A549 (cell line): Measurements from ENCODE around the gene STIMATE. TPM values are rescaled to one million over a fixed set of nuclear protein-coding genes. Genes with fewer than 3 reads are reported as not detected.

Experiments
- ATAC-seq, 2 experiments: fragments of 200-7000 bp in 1 of 2; fragments of >200 bp in 1 of 2; cut with Nextera tagmentation in 1 of 2; cut with Tn5 transposase in 1 of 2; 3 replicates each; pipeline versions ENCODE4 v1.8.0 to v1.9.1; 2018 to 2020; ENCODE audit warnings: mild to moderate bottlenecking in 1 of 2, moderate library complexity in 1 of 2
- CTCF ChIA-PET: fragments of 300-600 bp; sonication (Branson Sonifier 250); formaldehyde crosslinking; extraction: SDS; loops from one replicate; lab custom pipeline; 2021; ENCODE audit warnings: antibody characterized with exemption, inconsistent platforms; lab: Yijun Ruan, JAX
- POLR2A ChIA-PET: fragments of 350-600 bp; formaldehyde crosslinking; extraction: SDS; loops from one replicate; lab custom pipeline; 2021; ENCODE audit warnings: antibody characterized with exemption, inconsistent platforms; lab: Yijun Ruan, JAX
- DNase-seq, 2 experiments: peaks; one replicate each; pipeline versions ENCODE4 v3.0.0 to v3.0.0-alpha.2; 2011 to 2016; ENCODE audit warnings: low read depth in 1 of 2, low spot score in 1 of 2
- FAIRE-seq: peaks from 2 replicates; lab custom pipeline; 2011; peaks lifted over from hg19 to GRCh38; lab: Jason Lieb, UNC
- H3K27ac ChIP-seq, 2 experiments: fragments of >200 bp; sonication (Bioruptor Twin); formaldehyde crosslinking; 3 replicates each; pipeline ENCODE4 v1.5.1; 2016 to 2017
- H3K4me1 ChIP-seq: fragments of >200 bp; sonication (Bioruptor Twin); formaldehyde crosslinking; 3 replicates; pipeline ENCODE4 v1.6.1; 2016
- H3K4me2 ChIP-seq: fragments of >200 bp; sonication (Bioruptor Twin); formaldehyde crosslinking; 3 replicates; pipeline ENCODE4 v1.6.1; 2016
- H3K4me3 ChIP-seq: fragments of >200 bp; sonication (Bioruptor Twin); formaldehyde crosslinking; 3 replicates; pipeline ENCODE4 v1.5.1; 2016
- H3K9me3 ChIP-seq: fragments of >200 bp; sonication (Bioruptor Twin); formaldehyde crosslinking; 3 replicates; pipeline ENCODE4 v1.6.1; 2016
- CHD2 ChIP-seq: fragments of 150-350 bp; IDR thresholded peaks from 2 replicates; pipeline ENCODE4 v1.6.1; 2014; ENCODE audit warnings: low read length; ENCODE audit not compliant: partially characterized antibody
- CHD4 ChIP-seq: fragments of 200-600 bp; sonication (generic); IDR thresholded peaks from 2 replicates; pipeline ENCODE4 v1.6.1; 2016; ENCODE audit warnings: antibody characterized with exemption, mild to moderate bottlenecking, borderline replicate concordance
- CTCF ChIP-seq: fragments of >200 bp; sonication (Bioruptor Twin); formaldehyde crosslinking; IDR thresholded peaks from 3 replicates; pipeline ENCODE4 v1.5.1; 2016
- EHF ChIP-seq: fragments of 250-450 bp; sonication (Bioruptor Pico); IDR thresholded peaks from 2 replicates; pipeline ENCODE4 v1.5.0; 2020; ENCODE audit warnings: mild to moderate bottlenecking
- EHMT2 ChIP-seq: fragments of 200-600 bp; sonication (generic); IDR thresholded peaks from 2 replicates; pipeline ENCODE4 v1.6.1; 2016; ENCODE audit warnings: antibody characterized with exemption, low read depth, mild to moderate bottlenecking, moderate library complexity
- EP300 ChIP-seq, 2 experiments: fragments of >200 bp; sonication (Bioruptor Twin); formaldehyde crosslinking; IDR thresholded peaks; 2 replicates in 1 of 2; 3 replicates in 1 of 2; pipeline ENCODE4 v1.6.1; 2016 to 2017
- GATA3 ChIP-seq: IDR thresholded peaks from 2 replicates; pipeline ENCODE4 v1.6.1; 2012; ENCODE audit warnings: borderline replicate concordance
- HEYL ChIP-seq: fragments of 250-450 bp; sonication (Bioruptor Pico); IDR thresholded peaks from 2 replicates; pipeline ENCODE4 v1.8.0; 2021; ENCODE audit warnings: mild to moderate bottlenecking, moderate library complexity
- HOXA7 ChIP-seq: fragments of 250-450 bp; sonication (Bioruptor Pico); IDR thresholded peaks from 2 replicates; pipeline ENCODE4 v1.5.0; 2020; ENCODE audit warnings: mild to moderate bottlenecking, moderate library complexity
- HOXB13 ChIP-seq: fragments of 250-450 bp; sonication (Bioruptor Pico); IDR thresholded peaks from 2 replicates; pipeline ENCODE4 v1.5.0; 2020; ENCODE audit warnings: low read depth, mild to moderate bottlenecking, moderate library complexity
- HOXB5 ChIP-seq: fragments of 250-450 bp; sonication (Bioruptor Pico); IDR thresholded peaks from 2 replicates; pipeline ENCODE4 v1.5.0; 2020; ENCODE audit warnings: mild to moderate bottlenecking, moderate library complexity
- JUNB ChIP-seq: fragments of >200 bp; sonication (Bioruptor Twin); formaldehyde crosslinking; IDR thresholded peaks from 2 replicates; pipeline ENCODE4 v1.6.1; 2016
- MAFK ChIP-seq: fragments of 450-650 bp; IDR thresholded peaks from 2 replicates; pipeline ENCODE4 v1.6.1; 2014; ENCODE audit not compliant: partially characterized antibody
- MYC ChIP-seq: IDR thresholded peaks from 2 replicates; pipeline ENCODE4 v1.6.1; 2012; ENCODE audit warnings: mild to moderate bottlenecking, inconsistent platforms, low read length, improper control_type of control experiment, borderline replicate concordance
- NR3C1 ChIP-seq: fragments of >200 bp; sonication (Bioruptor Twin); formaldehyde crosslinking; IDR thresholded peaks from 3 replicates; pipeline ENCODE4 v1.6.1; 2017
- POLR2A ChIP-seq: IDR thresholded peaks from 2 replicates; pipeline ENCODE4 v1.6.1; 2012; ENCODE audit warnings: mild to moderate bottlenecking, low read length
- RAD21 ChIP-seq, 2 experiments: fragments of >200 bp in 1 of 2; sonication (Bioruptor Twin) in 1 of 2; formaldehyde crosslinking in 1 of 2; IDR thresholded peaks in 1 of 2; conservative IDR thresholded peaks in 1 of 2; 2 replicates in 1 of 2; 3 replicates in 1 of 2; pipeline ENCODE4 v1.6.1; 2012 to 2018; ENCODE audit warnings: inconsistent platforms in 1 of 2
- RCOR1 ChIP-seq: fragments of 150-350 bp; IDR thresholded peaks from 2 replicates; pipeline ENCODE4 v1.6.1; 2014; ENCODE audit warnings: antibody characterized with exemption, low read length, low read depth
- SMC3 ChIP-seq: fragments of >200 bp; sonication (Bioruptor Twin); formaldehyde crosslinking; IDR thresholded peaks from 3 replicates; pipeline ENCODE4 v1.6.1; 2018; ENCODE audit warnings: inconsistent platforms
- SREBF2 ChIP-seq: fragments of 450-650 bp; IDR thresholded peaks from 2 replicates; pipeline ENCODE4 v1.6.1; 2014; ENCODE audit warnings: mild to moderate bottlenecking, moderate library complexity
- TP53 ChIP-seq: fragments of 250-450 bp; sonication (Bioruptor Pico); IDR thresholded peaks from 2 replicates; pipeline ENCODE4 v1.5.0; 2021; ENCODE audit warnings: mild to moderate bottlenecking, moderate library complexity
- USF2 ChIP-seq: fragments of 450-650 bp; IDR thresholded peaks from 2 replicates; pipeline ENCODE4 v1.6.1; 2014; ENCODE audit warnings: antibody characterized with exemption
- ZC3H11A ChIP-seq: fragments of 450-650 bp; IDR thresholded peaks from 2 replicates; pipeline ENCODE4 v1.6.1; 2014; ENCODE audit warnings: antibody characterized with exemption, mild to moderate bottlenecking
- WGBS: methylation state at CpG from one replicate; pipeline ENCODE4 v1.1.6; 2017; ENCODE audit errors: missing lambda C conversion rate; 5-methylcytosine and 5-hydroxymethylcytosine counted together
- polyA plus RNA-seq, 4 experiments: library from polyadenylated mRNA; depleted of rRNA in 3 of 4; stranded (reverse); fragments of >200 nt; fragmentation: RNase III in 1 of 4; extraction: RNeasy Plus Mini Kit Qiagen cat#74134 plus additional on column Dnase treatment in 1 of 4; gene quantifications; 2 replicates in 3 of 4; 3 replicates in 1 of 4; pipeline ENCODE4 v1.2.3, GENCODE V29; 2011 to 2017
- TF ChIP-seq, protein P1 (sequence below): fragments of 200-600 bp; sonication (generic); IDR thresholded peaks from 2 replicates; pipeline ENCODE4 v1.6.1; 2016; ENCODE audit warnings: antibody characterized with exemption, mild to moderate bottlenecking, moderate library complexity

The STIMATE gene
- polyA plus RNA-seq, 2 of the 4 experiments (the other 2 are of a cell fraction), result 5.2 to 5.5 TPM

GRCh38 chr3:52824037-52824436, 73.3 kb downstream of the STIMATE start:
- Histone ChIP-seq H3K27ac (no peak overlapping the region), H3K4me3 (no peak overlapping the region), H3K4me1 (peaks cover 12% of the 10 kb centered on the region), H3K4me2 (no peak overlapping the region)
- 68% methylated on average over 5 of the region's 10 CpGs for WGBS
- ChIA-PET CTCF (no interaction called here), POLR2A (no interaction called here)
- no peak for DNase-seq
- no peak for FAIRE-seq
- TF ChIP-seq CHD4, result no peak
- TF ChIP-seq MAFK, result no peak
- no peak for TF ChIP-seq RAD21 (conservative IDR thresholded peaks at IDR 0.05 in 1 of 2, IDR thresholded peaks at IDR 0.05 in 1 of 2)
- no peak for TF ChIP-seq SREBF2
- TF ChIP-seq CHD2, result no peak
- TF ChIP-seq RCOR1, result no peak
- no peak for TF ChIP-seq POLR2A
- no peak for TF ChIP-seq SMC3
- TF ChIP-seq, all 56 proteins: peak for 0
- ATAC-seq, result no peak
- no peaks in the 10 kb centered on the region for H3K9me3 ChIP-seq

GRCh38 chr3:52822363-52822762, 75.0 kb downstream of the STIMATE start:
- Histone ChIP-seq H3K4me3 (no peak overlapping the region), H3K9me3 (no peaks in the 10 kb centered on the region), H3K4me2 (no peak overlapping the region), H3K4me1 (peaks cover 2% of the 10 kb centered on the region; the same call in 1 of the 3 replicates), H3K27ac (no peak overlapping the region)
- no peak for ATAC-seq
- CTCF ChIA-PET, result interaction anchor here (0.7 to 1.7 kb wide), 2 partner anchors 16 to 37 kb away, joined by 3 read pairs; no protein-coding TSS in a partner anchor
- TF ChIP-seq RCOR1 (no peak), GATA3 (no peak), HOXB13 (CRISPR knock-in tag) (no peak), EP300 (IDR thresholded peaks at IDR 0.05) (no peak), EHF (no peak), NR3C1 (no peak), ZC3H11A (no peak), EHMT2 (no peak), USF2 (no peak), RAD21 (conservative IDR thresholded peaks at IDR 0.05 in 1 of 2, IDR thresholded peaks at IDR 0.05 in 1 of 2) (no peak), JUNB (no peak), CHD4 (no peak), CTCF (no peak), MYC (no peak), HOXB5 (no peak), TP53 (CRISPR knock-in tag) (no peak), HEYL (CRISPR knock-in tag) (no peak), HOXA7 (CRISPR knock-in tag) (no peak), CHD2 (no peak)
- TF ChIP-seq, protein P1, sequence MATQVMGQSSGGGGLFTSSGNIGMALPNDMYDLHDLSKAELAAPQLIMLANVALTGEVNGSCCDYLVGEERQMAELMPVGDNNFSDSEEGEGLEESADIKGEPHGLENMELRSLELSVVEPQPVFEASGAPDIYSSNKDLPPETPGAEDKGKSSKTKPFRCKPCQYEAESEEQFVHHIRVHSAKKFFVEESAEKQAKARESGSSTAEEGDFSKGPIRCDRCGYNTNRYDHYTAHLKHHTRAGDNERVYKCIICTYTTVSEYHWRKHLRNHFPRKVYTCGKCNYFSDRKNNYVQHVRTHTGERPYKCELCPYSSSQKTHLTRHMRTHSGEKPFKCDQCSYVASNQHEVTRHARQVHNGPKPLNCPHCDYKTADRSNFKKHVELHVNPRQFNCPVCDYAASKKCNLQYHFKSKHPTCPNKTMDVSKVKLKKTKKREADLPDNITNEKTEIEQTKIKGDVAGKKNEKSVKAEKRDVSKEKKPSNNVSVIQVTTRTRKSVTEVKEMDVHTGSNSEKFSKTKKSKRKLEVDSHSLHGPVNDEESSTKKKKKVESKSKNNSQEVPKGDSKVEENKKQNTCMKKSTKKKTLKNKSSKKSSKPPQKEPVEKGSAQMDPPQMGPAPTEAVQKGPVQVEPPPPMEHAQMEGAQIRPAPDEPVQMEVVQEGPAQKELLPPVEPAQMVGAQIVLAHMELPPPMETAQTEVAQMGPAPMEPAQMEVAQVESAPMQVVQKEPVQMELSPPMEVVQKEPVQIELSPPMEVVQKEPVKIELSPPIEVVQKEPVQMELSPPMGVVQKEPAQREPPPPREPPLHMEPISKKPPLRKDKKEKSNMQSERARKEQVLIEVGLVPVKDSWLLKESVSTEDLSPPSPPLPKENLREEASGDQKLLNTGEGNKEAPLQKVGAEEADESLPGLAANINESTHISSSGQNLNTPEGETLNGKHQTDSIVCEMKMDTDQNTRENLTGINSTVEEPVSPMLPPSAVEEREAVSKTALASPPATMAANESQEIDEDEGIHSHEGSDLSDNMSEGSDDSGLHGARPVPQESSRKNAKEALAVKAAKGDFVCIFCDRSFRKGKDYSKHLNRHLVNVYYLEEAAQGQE, result no peak
- FAIRE-seq, result no peak
- WGBS, result 71% methylated on average over 5 of the region's 5 CpGs
- DNase-seq, result no peak
- POLR2A ChIA-PET, result no interaction called here
